22Rv1 (cell line): ENCODE data around the gene NUDC.

Experiments
- CTCF ChIP-seq: fragments of 450-650 bp; IDR thresholded peaks from 2 replicates; pipeline ENCODE4 v1.5.1; 2017; ENCODE audit warnings: mild to moderate bottlenecking
- ZFX ChIP-seq: fragments of 450-650 bp; IDR thresholded peaks from 2 replicates; pipeline ENCODE4 v1.6.1; 2017; ENCODE audit warnings: antibody characterized with exemption, borderline replicate concordance

DNA sequence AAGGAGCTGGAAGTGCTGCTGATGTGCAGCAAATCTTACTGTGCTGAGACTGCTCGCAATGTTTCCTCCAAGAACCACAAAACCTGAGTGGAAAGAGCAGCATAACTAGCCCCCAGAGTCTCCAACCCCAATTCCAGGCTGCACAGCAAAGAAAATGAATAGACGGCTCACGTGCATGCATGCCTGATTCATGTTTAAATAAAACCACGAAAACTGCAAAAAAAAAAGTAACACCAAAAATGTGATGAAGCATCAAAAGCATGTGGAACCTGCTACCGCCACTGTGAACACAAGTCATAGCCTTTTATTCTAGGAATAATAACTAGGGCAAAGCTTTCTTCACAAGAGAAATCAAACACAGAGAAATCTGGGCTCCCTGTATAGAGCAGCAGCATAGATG lies 62.3 kb downstream of the NUDC start:
- TF ChIP-seq CTCF (no peak), ZFX (no peak)
